Loucy (cell line): ENCODE data around the gene LRRK1.

Experiments
- CTCF ChIP-seq: fragments of 200-600 bp; sonication (generic); conservative IDR thresholded peaks from 2 replicates; pipeline ENCODE4 v1.5.1; 2014; ENCODE audit warnings: mild to moderate bottlenecking, antibody characterized with exemption, low read length
- EZH2phosphoT487 ChIP-seq: fragments of 200-600 bp; IDR thresholded peaks from 2 replicates; pipeline ENCODE4 v1.6.1; 2018; ENCODE audit warnings: antibody characterized with exemption, mild to moderate bottlenecking, moderate library complexity, borderline replicate concordance

GRCh38 chr15:100879464-100880138 lies 39.6 kb upstream of the LRRK1 start, which contains the start of gene ALDH1A3:
- no peak for TF ChIP-seq CTCF
- no peak for TF ChIP-seq EZH2phosphoT487
